GM19238 (cell line): ENCODE data around the gene ARHGAP1.
"Not testable (repeated sequence)": the region's sequence is repeated elsewhere in the genome, so short reads cannot be mapped to it uniquely, and the experiment has no call there.

Experiments
- DNase-seq: peaks from one replicate; pipeline ENCODE4 v3.0.0; 2011; ENCODE audit warnings: low spot score; ENCODE audit not compliant: insufficient read length

Gene ARHGAP1

GRCh38 chr11:46723359-46723680, 22.9 kb upstream of the ARHGAP1 start:
- no peak for DNase-seq

GRCh38 chr11:46722566-46723358, 22.3 kb upstream of the ARHGAP1 start:
- no peak for DNase-seq

GRCh38 chr11:46721286-46721685, 20.9 kb upstream of the ARHGAP1 start:
- no peak for DNase-seq

DNA sequence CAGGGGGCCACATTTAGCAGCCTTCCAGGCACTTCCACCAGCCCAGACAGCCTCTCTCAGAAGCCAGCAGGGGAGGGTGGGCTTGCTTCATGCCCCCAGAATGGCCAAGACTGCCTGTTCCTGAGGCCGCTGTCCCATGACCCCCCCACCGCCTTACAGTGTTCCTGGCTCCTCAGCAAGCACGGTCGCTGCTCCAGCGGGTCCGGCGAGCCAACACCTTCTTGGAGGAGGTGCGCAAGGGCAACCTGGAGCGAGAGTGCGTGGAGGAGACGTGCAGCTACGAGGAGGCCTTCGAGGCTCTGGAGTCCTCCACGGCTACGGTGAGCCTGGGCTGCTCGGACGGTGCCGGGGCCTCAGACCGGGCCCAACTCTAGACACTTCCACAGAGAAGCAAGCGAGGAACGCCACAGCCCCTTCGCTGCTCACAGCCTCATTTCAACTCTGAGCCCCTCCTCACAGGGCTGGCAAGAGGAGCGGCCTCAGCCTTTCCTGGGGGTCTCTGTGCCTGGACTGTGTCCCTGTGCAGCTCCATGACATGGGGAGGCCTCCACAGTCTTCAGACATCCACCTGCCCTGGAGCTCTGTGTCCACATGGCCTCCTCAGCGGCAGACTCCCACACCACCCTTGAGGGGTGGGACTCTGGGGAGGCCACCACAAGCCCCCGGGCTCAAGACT, 19.3 kb upstream of the ARHGAP1 start:
- DNase-seq: no peak

GRCh38 chr11:46719048-46719542, 18.7 kb upstream of the ARHGAP1 start, which contains the start of gene F2:
Gene F2 (plus strand): TSS chr11:46719213. CDS start chr11:46719236, 23 bp downstream.
- no peak for DNase-seq

DNA sequence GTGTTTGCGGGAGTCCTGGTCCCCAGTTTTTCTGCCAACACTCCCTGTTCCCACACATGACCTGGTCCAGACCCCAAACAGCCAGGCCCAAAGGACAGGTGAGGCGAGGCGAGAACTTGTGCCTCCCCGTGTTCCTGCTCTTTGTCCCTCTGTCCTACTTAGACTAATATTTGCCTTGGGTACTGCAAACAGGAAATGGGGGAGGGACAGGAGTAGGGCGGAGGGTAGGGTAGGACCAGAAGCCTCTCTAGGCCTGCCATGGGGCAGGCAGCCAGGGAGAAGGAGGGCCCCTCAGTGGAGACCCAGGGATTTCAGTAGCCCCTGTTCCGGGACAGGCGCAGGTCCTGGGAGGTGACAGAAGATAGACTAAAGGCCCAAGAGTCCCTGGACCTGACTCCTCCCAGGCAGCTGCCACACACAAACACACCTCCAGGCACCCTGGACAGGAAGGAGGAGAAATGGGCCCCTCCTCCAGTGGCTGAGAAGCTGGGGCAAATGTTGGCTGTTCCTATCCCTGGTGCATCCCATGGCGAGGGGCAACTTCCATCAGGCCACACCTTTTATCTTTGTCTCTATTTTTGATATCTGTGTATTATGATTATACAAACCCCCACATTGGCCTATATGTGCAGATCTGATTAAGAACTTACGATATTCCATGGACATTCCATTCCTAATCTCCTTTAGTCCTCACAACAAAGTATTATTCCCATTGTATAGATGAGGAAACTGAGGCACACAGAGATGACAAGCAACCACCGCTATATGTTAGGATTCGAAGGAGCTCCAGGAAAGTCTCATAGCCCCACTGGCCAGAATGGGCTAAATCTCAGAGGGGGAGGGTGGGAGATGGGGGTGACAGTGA, 18.0 kb upstream of the ARHGAP1 start:
- no peak for DNase-seq

- DNase-seq: not testable (repeated sequence)
These were observed 17.4 kb upstream of the ARHGAP1 start for GRCh38 chr11:46717825-46718154.

- no peak for DNase-seq
These were observed 12.6 kb upstream of the ARHGAP1 start for GRCh38 chr11:46712874-46713576.

GRCh38 chr11:46711303-46711702, 10.9 kb upstream of the ARHGAP1 start:
- no peak for DNase-seq

GRCh38 chr11:46710821-46711269, 10.4 kb upstream of the ARHGAP1 start:
- DNase-seq: no peak

DNA sequence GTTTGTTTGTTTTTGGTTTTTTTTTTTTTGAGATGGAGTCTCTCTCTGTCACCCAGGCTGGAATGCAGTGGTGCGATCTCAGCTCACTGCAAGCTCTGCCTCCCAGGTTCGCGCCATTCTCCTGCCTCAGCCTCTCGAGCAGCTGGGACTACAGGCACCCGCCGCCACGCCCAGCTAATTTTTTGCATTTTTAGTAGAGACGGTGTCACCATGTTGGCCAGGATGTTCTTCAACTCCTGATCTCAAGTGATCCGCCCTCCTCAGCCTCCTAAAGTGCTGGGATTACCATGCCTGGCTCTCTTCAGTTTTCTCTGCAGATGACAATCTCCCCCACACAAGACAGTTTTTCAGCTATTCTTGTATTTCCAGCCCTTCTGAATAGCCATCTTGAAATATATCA, 8.9 kb upstream of the ARHGAP1 start:
- DNase-seq: not testable (repeated sequence)

- no peak for DNase-seq
These were observed 6.5 kb upstream of the ARHGAP1 start for GRCh38 chr11:46706886-46707285.

DNA sequence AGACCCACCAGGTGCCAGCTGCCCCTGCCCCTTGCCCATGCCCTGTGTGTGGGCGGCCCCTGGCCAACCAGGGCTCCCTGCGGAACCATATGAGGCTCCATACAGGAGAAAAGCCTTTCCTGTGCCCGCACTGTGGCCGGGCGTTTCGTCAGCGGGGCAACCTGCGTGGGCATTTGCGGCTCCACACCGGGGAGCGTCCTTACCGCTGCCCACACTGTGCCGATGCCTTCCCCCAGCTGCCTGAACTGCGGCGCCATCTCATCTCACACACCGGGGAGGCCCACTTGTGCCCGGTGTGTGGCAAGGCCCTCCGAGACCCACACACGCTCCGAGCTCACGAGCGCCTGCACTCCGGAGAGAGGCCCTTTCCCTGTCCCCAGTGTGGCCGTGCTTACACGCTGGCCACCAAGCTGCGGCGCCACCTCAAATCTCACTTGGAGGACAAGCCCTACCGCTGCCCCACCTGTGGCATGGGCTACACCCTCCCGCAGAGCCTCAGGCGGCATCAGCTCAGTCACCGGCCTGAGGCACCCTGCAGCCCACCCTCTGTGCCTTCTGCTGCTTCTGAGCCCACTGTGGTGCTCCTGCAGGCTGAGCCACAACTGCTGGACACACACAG, 4.8 kb upstream of the ARHGAP1 start:
- no peak for DNase-seq

- no peak for DNase-seq
These were observed 747 bp upstream of the ARHGAP1 start for GRCh38 chr11:46701078-46701654.

GRCh38 chr11:46698597-46698996, 1.8 kb downstream of the ARHGAP1 start:
- no peak for DNase-seq

DNA sequence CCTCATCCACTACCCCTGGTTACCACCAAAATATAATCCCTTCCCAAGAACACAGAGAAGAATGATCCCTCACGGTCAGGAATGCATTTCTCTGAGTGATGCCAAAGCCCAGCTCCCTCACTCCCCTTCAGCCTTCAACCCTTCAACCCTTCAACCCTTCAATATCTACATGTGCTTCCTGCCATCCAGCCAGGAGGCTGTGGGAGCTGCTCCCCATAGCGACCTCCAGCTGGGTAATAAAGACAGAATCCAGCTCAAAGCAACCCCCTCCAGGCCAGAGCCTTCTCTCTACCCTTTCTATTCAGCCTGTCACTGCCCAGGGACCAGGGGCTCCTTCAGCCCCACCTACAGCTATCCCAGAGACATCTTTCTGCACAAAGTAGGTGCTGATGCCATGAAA, 2.7 kb downstream of the ARHGAP1 start:
- no peak for DNase-seq

DNA sequence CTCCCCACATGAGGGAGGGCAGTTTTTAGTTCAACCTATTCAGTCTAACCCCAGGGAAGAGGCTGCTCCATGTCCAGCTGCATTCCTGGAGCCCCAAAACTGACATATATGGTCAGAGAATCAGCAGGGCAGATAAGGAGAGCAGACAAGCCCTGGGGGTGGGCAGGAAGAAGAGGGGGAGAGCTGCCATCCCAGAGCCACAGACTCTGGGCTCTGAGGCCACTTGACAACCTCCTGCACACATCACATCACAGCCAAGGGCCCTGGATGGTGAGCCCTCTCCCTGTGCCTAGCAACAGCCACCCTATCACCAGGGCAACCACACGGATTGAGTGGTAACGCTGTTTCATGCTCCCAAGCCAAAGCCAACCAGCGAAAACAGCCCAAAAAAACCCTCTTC, 3.1 kb downstream of the ARHGAP1 start:
- no peak for DNase-seq

DNA sequence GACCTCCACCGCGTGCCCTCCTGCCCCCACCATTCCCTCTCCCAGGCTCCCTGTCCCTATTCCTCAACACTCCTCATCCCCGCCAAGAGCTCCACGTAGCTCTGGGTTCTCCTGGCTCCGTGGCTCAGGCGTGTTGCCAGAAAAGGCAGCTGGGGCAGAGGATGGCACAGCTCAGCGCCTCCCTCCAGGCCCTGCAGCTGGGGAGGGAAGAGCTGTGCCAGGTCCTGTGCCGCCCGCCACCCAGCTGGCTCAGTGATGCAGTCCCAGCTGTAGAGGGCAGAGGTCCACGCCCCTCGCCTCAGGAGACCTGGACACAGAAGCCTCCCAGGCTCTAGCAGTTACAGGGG, 4.2 kb downstream of the ARHGAP1 start:
- DNase-seq: no peak

DNA sequence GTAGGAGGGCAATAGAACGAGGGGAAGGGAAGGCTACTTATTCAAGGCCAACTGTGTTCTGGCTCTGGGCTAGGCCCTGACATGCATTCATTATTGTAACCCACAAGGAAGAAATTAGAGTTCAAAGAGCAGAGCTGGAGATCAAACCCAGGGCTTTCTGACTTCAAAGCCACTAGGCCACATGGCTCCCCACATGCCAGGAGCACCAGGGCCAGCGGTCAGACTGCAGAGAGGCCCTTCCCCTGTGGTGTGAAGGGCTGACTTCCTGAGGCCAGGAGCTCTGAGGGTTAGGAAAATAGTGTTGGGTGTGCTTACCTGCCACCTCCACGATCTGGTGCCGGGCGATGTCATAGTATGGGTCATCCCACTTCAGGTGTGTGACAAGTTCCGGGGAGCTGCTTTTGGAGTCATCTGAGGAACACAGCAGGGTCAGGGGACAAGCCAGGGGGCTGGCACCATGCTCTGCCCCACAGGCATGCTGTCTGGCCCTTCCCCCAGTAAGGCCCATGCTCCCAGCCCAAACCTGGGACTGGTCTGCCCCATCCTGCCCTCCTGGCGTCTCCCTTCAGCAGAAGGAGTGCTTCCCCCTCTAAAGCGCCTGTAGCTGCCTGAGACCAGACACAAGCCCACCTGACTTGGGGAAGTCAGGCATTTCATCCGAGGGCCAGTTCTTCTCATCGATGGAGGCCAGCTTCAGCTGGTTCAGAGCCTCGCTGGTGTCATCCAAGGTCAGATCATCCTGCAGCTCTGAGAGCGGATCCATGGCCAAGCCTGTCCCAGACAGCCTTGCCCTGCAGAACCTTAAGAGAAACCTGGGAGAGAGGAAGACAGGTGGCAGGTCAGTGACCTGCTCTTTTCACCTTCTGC, 4.8 kb downstream of the ARHGAP1 start:
- DNase-seq: no peak

DNA sequence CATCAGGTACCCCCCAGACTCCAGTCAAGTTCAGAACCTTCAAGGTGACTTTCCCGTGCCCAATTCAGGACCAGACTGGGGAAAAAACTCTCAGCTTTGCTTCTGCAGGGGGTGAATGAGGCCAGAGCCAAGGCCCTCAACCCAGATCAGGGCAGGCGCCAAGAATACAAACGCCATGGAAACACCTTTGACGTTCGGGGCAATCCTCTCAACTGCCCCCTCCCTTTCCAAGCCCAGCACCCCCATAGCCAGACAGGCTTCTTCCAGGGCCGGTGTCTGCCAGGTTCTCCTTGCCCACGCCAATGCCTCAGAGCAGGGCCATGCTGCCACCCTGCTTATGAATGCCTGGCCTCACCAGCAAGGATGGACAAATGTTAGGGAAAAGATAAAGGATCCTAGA, 5.8 kb downstream of the ARHGAP1 start:
- no peak for DNase-seq
